ENCODE data around the gene RPL36A. TPM values are rescaled to one million over a fixed set of nuclear protein-coding genes. Genes with fewer than 3 reads are reported as not detected.
A peak's percentile ranks its signal among the peaks of the same experiment; 100 is the strongest.

RPL36A gene
- polyA plus RNA-seq, 1 of the 3 experiments (the other 2 are of a cell fraction) = 3,417 TPM

DNA sequence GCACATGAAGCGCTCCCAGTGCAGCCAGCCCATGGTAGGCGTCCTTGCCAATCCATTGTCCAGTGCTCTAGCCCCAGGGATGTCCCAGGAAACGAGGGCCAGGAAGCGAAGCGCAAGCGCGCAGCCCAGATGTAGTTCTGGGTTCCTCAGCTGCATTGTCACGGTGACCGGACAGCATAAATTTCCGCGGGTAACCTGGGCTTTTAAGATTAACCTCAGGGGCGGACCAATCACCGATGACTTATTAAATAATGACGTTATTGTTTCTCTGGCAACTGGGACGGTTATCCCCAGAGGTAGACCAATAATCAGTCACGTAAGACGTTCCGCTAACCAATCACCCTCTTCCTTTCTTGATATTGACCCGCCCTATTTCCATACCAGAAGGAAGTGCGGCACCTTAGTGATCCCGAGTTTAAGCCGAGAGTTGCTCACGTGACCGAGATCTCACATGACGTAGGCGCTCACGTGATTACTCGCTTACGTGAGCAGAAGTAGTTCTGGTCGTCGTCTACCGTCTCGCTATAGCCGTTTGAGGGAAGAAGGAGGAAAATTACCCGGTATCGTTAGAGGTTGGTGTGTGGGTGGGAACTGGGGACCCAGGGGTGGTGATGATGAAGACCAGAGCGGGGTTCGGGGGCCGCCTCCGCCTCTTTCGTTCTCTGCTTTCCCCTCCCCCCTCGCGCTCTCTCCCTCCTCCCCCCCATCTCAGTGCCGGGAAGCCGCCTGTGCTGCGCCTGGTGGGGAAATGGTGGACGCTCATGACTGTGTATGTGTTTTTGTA lies 17.1 kb downstream of the RPL36A start, which contains the start of the genes GLA and HNRNPH2 (continued):
- TF ChIP-seq, protein P1, sequence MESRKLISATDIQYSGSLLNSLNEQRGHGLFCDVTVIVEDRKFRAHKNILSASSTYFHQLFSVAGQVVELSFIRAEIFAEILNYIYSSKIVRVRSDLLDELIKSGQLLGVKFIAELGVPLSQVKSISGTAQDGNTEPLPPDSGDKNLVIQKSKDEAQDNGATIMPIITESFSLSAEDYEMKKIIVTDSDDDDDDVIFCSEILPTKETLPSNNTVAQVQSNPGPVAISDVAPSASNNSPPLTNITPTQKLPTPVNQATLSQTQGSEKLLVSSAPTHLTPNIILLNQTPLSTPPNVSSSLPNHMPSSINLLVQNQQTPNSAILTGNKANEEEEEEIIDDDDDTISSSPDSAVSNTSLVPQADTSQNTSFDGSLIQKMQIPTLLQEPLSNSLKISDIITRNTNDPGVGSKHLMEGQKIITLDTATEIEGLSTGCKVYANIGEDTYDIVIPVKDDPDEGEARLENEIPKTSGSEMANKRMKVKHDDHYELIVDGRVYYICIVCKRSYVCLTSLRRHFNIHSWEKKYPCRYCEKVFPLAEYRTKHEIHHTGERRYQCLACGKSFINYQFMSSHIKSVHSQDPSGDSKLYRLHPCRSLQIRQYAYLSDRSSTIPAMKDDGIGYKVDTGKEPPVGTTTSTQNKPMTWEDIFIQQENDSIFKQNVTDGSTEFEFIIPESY (IDR thresholded peaks at IDR 0.05; ENCODE audit: borderline replicate concordance, low read depth) = peak; percentile 91
- peak; percentile 87 for TF ChIP-seq MXI1 (IDR thresholded peaks at IDR 0.05; ENCODE audit: low read depth, low read length)
- TF ChIP-seq, protein P2, sequence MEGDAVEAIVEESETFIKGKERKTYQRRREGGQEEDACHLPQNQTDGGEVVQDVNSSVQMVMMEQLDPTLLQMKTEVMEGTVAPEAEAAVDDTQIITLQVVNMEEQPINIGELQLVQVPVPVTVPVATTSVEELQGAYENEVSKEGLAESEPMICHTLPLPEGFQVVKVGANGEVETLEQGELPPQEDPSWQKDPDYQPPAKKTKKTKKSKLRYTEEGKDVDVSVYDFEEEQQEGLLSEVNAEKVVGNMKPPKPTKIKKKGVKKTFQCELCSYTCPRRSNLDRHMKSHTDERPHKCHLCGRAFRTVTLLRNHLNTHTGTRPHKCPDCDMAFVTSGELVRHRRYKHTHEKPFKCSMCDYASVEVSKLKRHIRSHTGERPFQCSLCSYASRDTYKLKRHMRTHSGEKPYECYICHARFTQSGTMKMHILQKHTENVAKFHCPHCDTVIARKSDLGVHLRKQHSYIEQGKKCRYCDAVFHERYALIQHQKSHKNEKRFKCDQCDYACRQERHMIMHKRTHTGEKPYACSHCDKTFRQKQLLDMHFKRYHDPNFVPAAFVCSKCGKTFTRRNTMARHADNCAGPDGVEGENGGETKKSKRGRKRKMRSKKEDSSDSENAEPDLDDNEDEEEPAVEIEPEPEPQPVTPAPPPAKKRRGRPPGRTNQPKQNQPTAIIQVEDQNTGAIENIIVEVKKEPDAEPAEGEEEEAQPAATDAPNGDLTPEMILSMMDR (IDR thresholded peaks at IDR 0.05) = 0 out of 2 replicates have a peak, but pooled peaks have one; percentile 30
- TF ChIP-seq POLR2AphosphoS5 (IDR thresholded peaks at IDR 0.05; ENCODE audit: low read depth, low read length) = peak; percentile 61

GRCh38 chrX:101408532-101408841 lies 17.7 kb downstream of the RPL36A start:
- Histone ChIP-seq H3K4me1 (ENCODE audit: control insufficient read depth in 1 of 2, insufficient read depth in 2 of 2, low read depth in 1 of 2, low read length in 1 of 2) (peaks cover 0 to 12% of the 10 kb centered on the region in 2 experiments; a peak in 2 of 4 replicates), H3K27me3 (ENCODE audit: insufficient read depth) (no peaks in the 10 kb centered on the region), H3K9me3 (no peaks in the 10 kb centered on the region), H3K9me2 (no peaks in the 10 kb centered on the region), H3K27ac (ENCODE audit: low read depth in 2 of 2, low read length in 1 of 2) (peak overlapping the region; percentile 86 to 90), H3K79me2 (ENCODE audit: insufficient read depth) (peaks cover 72% of the 10 kb centered on the region), H3K4me3 (ENCODE audit: low read depth in 2 of 2, low read length in 1 of 2) (peak overlapping the region; percentile 83 to 88), H3K4me2 (peak overlapping the region; percentile 76), H3K9ac (peak overlapping the region; percentile 91), H4K20me1 (ENCODE audit: insufficient read depth) (peaks cover 20% of the 10 kb centered on the region; the same call in 1 of the 2 replicates), H3F3A (replicated peaks; ENCODE audit: insufficient read depth) (no peaks in the 10 kb centered on the region), H3K36me3 (replicated peaks in 1 of 2; ENCODE audit: control insufficient read depth in 1 of 2, insufficient read depth in 2 of 2, low read length in 1 of 2) (peaks cover 14 to 18% of the 10 kb centered on the region in 2 experiments), H2AFZ (ENCODE audit: low read depth) (peak overlapping the region; percentile 54; the same call in 1 of the 2 replicates)
- DNase-seq = no peak
- WGBS (ENCODE audit: low lambda C conversion rate) = 2% methylated on average over 8 of the region's 8 CpGs
- no peak for TF ChIP-seq USF1 (IDR thresholded peaks at IDR 0.05; ENCODE audit: borderline replicate concordance, low read depth)
- TF ChIP-seq ELF1 (IDR thresholded peaks at IDR 0.05) = no peak
- no peak for TF ChIP-seq TAF1 (IDR thresholded peaks at IDR 0.05; ENCODE audit: borderline replicate concordance, low read depth, low read length)
- TF ChIP-seq FOSL2 (IDR thresholded peaks at IDR 0.05; ENCODE audit: borderline replicate concordance, low read depth) = no peak
- TF ChIP-seq, protein P2 (IDR thresholded peaks at IDR 0.05) = peak; percentile 4; the same call in 1 of the 2 replicates
- TF ChIP-seq YY1 (IDR thresholded peaks at IDR 0.05; ENCODE audit: low read depth) = 0 out of 2 replicates have a peak, but pooled peaks have one; percentile 4
- no peak for TF ChIP-seq JUND (IDR thresholded peaks at IDR 0.05)
- TF ChIP-seq FOXJ3 (CRISPR knock-in tag; IDR thresholded peaks at IDR 0.05) = no peak
- TF ChIP-seq USF2 (IDR thresholded peaks at IDR 0.05; ENCODE audit: borderline replicate concordance, low read depth, low read length) = no peak
- CTCF ChIA-PET = no interaction called here
- POLR2A ChIA-PET = no interaction called here

Data from SK-N-SH (cell line).